SK-N-SH treated with all-trans-retinoic acid at 6 μM for 48 hours (cell line): ENCODE data around the gene CERT1.

Experiments used
- ATAC-seq: fragments of 200-7000 bp; cut with Tn5 transposase; 3 replicates; pipeline ENCODE4 v1.9.1; 2020; ENCODE audit warnings: mild to moderate bottlenecking, moderate library complexity
- BACH2 ChIP-seq: fragments of 250-450 bp; sonication (Bioruptor Pico); IDR thresholded peaks from 2 replicates; pipeline ENCODE4 v1.9.0; 2021; ENCODE audit warnings: mild to moderate bottlenecking, borderline replicate concordance
- ESRRG ChIP-seq: fragments of 250-450 bp; sonication (Bioruptor Pico); IDR thresholded peaks from 2 replicates; pipeline ENCODE4 v1.6.1; 2021; ENCODE audit warnings: mild to moderate bottlenecking
- GLIS3 ChIP-seq: fragments of 250-450 bp; sonication (Bioruptor Pico); IDR thresholded peaks from 2 replicates; pipeline ENCODE4 v1.5.0; 2020; ENCODE audit warnings: mild to moderate bottlenecking, moderate library complexity
- ISL1 ChIP-seq: fragments of 250-450 bp; sonication (Bioruptor Pico); IDR thresholded peaks from 2 replicates; pipeline ENCODE4 v2.1.2; 2022; ENCODE audit warnings: mild to moderate bottlenecking, moderate library complexity
- OSR1 ChIP-seq: fragments of 250-450 bp; sonication (Bioruptor Pico); IDR thresholded peaks from 2 replicates; pipeline ENCODE4 v1.8.0; 2022; ENCODE audit warnings: moderate library complexity, mild to moderate bottlenecking, inconsistent platforms
- PPARA ChIP-seq: fragments of 250-450 bp; sonication (Bioruptor Pico); IDR thresholded peaks from 2 replicates; pipeline ENCODE4 v1.5.0; 2020; ENCODE audit warnings: mild to moderate bottlenecking, borderline replicate concordance
- RARB ChIP-seq: fragments of 250-450 bp; sonication (Bioruptor Pico); IDR thresholded peaks from 2 replicates; pipeline ENCODE4 v1.8.0; 2021; ENCODE audit warnings: mild to moderate bottlenecking, moderate library complexity
- TCF4 ChIP-seq: fragments of 250-450 bp; sonication (Bioruptor Pico); IDR thresholded peaks from 2 replicates; pipeline ENCODE4 v1.8.0; 2021; ENCODE audit warnings: mild to moderate bottlenecking, moderate library complexity, borderline replicate concordance
- ZC3H10 ChIP-seq: fragments of 250-450 bp; sonication (Bioruptor Pico); IDR thresholded peaks from 2 replicates; pipeline ENCODE4 v1.5.1; 2021; ENCODE audit warnings: mild to moderate bottlenecking, moderate library complexity
- ZFP3 ChIP-seq: fragments of 250-450 bp; sonication (Bioruptor Pico); IDR thresholded peaks from 2 replicates; pipeline ENCODE4 v1.5.0; 2020; ENCODE audit warnings: mild to moderate bottlenecking, moderate library complexity
- ZFP30 ChIP-seq: fragments of 450-650 bp; formaldehyde crosslinking; IDR thresholded peaks from 2 replicates; pipeline ENCODE4 v1.5.0; 2022; ENCODE audit warnings: mild to moderate bottlenecking, moderate library complexity
- ZNF70 ChIP-seq: fragments of 450-650 bp; formaldehyde crosslinking; IDR thresholded peaks from 2 replicates; pipeline ENCODE4 v1.5.0; 2020; ENCODE audit warnings: mild to moderate bottlenecking, moderate library complexity
- ZNF8 ChIP-seq: fragments of 450-650 bp; formaldehyde crosslinking; IDR thresholded peaks from 2 replicates; pipeline ENCODE4 v1.5.0; 2020; ENCODE audit warnings: mild to moderate bottlenecking, moderate library complexity
- TF ChIP-seq, protein P1 (sequence below): fragments of 250-450 bp; sonication (Bioruptor Pico); IDR thresholded peaks from 2 replicates; pipeline ENCODE4 v1.5.1; 2020; ENCODE audit warnings: low read depth, mild to moderate bottlenecking, moderate library complexity
- TF ChIP-seq, protein P2 (sequence below): fragments of 250-450 bp; sonication (Bioruptor Pico); IDR thresholded peaks from 2 replicates; pipeline ENCODE4 v1.5.0; 2020; ENCODE audit warnings: mild to moderate bottlenecking, moderate library complexity
- TF ChIP-seq, protein P3 (sequence below): fragments of 250-450 bp; sonication (Bioruptor Pico); IDR thresholded peaks from 2 replicates; pipeline ENCODE4 v1.8.0; 2021; ENCODE audit warnings: low read depth, mild to moderate bottlenecking, moderate library complexity, borderline replicate concordance
- TF ChIP-seq, protein P4 (sequence below): fragments of 250-450 bp; sonication (Bioruptor Pico); IDR thresholded peaks from 2 replicates; pipeline ENCODE4 v1.8.0; 2020; ENCODE audit warnings: mild to moderate bottlenecking, moderate library complexity, borderline replicate concordance
- TF ChIP-seq, protein P5 (sequence below): fragments of 250-450 bp; sonication (Bioruptor Pico); IDR thresholded peaks from 2 replicates; pipeline ENCODE4 v1.5.1; 2021; ENCODE audit warnings: mild to moderate bottlenecking, moderate library complexity

The CERT1 gene

DNA sequence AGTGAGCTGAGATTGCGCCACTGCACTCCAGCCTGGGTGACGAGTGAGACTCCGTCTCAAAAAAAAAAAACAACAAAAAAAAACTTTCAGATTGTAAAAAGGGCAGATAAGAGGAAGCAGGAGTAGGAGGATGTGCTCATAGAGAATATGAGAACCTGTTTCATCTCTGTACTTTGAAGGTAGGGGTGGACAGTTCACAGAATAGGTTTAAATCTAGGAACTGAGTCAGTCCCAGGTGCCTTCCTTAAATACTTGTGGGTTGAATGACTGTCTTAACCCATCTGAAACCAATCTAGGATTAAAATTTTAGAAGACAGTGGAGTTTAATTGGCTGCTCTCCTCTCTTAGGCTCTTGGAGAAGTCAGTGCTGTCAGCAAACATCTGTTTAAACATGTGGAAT, 12.6 kb upstream of the CERT1 start (continued):
- TF ChIP-seq RARB (CRISPR knock-in tag) (no peak), BACH2 (CRISPR knock-in tag) (no peak), PPARA (CRISPR knock-in tag) (no peak)
- TF ChIP-seq, protein P1, sequence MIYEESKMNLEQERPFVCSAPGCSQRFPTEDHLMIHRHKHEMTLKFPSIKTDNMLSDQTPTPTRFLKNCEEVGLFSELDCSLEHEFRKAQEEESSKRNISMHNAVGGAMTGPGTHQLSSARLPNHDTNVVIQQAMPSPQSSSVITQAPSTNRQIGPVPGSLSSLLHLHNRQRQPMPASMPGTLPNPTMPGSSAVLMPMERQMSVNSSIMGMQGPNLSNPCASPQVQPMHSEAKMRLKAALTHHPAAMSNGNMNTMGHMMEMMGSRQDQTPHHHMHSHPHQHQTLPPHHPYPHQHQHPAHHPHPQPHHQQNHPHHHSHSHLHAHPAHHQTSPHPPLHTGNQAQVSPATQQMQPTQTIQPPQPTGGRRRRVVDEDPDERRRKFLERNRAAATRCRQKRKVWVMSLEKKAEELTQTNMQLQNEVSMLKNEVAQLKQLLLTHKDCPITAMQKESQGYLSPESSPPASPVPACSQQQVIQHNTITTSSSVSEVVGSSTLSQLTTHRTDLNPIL (CRISPR knock-in tag): no peak

DNA sequence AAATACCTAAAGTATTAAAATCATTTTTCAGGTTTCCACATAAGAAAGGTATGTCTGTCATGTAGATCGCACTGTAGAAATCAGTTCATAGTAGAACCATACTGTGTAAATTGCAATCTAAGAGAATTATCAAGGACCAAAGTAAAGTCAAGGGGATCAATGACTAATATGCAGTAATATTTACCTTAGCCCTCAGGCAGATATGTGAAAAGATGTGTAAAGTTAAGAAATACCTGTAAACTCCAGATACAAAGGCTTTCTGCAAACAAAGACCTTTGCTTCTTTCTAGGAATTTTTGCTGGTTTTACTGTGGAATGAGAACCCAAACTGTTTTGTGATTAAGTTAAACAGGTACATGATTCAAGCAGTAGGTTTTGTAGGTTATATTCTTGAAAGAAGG, 11.8 kb upstream of the CERT1 start:
- TF ChIP-seq, protein P2, sequence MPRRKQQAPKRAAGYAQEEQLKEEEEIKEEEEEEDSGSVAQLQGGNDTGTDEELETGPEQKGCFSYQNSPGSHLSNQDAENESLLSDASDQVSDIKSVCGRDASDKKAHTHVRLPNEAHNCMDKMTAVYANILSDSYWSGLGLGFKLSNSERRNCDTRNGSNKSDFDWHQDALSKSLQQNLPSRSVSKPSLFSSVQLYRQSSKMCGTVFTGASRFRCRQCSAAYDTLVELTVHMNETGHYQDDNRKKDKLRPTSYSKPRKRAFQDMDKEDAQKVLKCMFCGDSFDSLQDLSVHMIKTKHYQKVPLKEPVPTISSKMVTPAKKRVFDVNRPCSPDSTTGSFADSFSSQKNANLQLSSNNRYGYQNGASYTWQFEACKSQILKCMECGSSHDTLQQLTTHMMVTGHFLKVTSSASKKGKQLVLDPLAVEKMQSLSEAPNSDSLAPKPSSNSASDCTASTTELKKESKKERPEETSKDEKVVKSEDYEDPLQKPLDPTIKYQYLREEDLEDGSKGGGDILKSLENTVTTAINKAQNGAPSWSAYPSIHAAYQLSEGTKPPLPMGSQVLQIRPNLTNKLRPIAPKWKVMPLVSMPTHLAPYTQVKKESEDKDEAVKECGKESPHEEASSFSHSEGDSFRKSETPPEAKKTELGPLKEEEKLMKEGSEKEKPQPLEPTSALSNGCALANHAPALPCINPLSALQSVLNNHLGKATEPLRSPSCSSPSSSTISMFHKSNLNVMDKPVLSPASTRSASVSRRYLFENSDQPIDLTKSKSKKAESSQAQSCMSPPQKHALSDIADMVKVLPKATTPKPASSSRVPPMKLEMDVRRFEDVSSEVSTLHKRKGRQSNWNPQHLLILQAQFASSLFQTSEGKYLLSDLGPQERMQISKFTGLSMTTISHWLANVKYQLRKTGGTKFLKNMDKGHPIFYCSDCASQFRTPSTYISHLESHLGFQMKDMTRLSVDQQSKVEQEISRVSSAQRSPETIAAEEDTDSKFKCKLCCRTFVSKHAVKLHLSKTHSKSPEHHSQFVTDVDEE: no peak
- TF ChIP-seq BACH2 (CRISPR knock-in tag) (no peak), ZFP30 (CRISPR knock-in tag) (no peak), TCF4 (CRISPR knock-in tag) (no peak), GLIS3 (CRISPR knock-in tag) (no peak), ESRRG (CRISPR knock-in tag) (no peak), ZFP3 (CRISPR knock-in tag) (no peak), OSR1 (CRISPR knock-in tag) (no peak), ZC3H10 (CRISPR knock-in tag) (no peak), RARB (CRISPR knock-in tag) (no peak), ZNF70 (no peak), PPARA (CRISPR knock-in tag) (no peak), ISL1 (CRISPR knock-in tag) (no peak)
- TF ChIP-seq, protein P3, sequence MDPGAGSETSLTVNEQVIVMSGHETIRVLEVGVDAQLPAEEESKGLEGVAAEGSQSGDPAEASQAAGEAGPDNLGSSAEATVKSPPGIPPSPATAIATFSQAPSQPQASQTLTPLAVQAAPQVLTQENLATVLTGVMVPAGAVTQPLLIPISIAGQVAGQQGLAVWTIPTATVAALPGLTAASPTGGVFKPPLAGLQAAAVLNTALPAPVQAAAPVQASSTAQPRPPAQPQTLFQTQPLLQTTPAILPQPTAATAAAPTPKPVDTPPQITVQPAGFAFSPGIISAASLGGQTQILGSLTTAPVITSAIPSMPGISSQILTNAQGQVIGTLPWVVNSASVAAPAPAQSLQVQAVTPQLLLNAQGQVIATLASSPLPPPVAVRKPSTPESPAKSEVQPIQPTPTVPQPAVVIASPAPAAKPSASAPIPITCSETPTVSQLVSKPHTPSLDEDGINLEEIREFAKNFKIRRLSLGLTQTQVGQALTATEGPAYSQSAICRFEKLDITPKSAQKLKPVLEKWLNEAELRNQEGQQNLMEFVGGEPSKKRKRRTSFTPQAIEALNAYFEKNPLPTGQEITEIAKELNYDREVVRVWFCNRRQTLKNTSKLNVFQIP: no peak
- TF ChIP-seq, protein P1 (CRISPR knock-in tag): no peak
- TF ChIP-seq, protein P4, sequence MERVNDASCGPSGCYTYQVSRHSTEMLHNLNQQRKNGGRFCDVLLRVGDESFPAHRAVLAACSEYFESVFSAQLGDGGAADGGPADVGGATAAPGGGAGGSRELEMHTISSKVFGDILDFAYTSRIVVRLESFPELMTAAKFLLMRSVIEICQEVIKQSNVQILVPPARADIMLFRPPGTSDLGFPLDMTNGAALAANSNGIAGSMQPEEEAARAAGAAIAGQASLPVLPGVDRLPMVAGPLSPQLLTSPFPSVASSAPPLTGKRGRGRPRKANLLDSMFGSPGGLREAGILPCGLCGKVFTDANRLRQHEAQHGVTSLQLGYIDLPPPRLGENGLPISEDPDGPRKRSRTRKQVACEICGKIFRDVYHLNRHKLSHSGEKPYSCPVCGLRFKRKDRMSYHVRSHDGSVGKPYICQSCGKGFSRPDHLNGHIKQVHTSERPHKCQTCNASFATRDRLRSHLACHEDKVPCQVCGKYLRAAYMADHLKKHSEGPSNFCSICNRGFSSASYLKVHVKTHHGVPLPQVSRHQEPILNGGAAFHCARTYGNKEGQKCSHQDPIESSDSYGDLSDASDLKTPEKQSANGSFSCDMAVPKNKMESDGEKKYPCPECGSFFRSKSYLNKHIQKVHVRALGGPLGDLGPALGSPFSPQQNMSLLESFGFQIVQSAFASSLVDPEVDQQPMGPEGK (CRISPR knock-in tag): no peak
- TF ChIP-seq, protein P5, sequence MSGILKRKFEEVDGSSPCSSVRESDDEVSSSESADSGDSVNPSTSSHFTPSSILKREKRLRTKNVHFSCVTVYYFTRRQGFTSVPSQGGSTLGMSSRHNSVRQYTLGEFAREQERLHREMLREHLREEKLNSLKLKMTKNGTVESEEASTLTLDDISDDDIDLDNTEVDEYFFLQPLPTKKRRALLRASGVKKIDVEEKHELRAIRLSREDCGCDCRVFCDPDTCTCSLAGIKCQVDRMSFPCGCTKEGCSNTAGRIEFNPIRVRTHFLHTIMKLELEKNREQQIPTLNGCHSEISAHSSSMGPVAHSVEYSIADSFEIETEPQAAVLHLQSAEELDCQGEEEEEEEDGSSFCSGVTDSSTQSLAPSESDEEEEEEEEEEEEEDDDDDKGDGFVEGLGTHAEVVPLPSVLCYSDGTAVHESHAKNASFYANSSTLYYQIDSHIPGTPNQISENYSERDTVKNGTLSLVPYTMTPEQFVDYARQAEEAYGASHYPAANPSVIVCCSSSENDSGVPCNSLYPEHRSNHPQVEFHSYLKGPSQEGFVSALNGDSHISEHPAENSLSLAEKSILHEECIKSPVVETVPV (CRISPR knock-in tag): no peak
- ATAC-seq: no peak

DNA sequence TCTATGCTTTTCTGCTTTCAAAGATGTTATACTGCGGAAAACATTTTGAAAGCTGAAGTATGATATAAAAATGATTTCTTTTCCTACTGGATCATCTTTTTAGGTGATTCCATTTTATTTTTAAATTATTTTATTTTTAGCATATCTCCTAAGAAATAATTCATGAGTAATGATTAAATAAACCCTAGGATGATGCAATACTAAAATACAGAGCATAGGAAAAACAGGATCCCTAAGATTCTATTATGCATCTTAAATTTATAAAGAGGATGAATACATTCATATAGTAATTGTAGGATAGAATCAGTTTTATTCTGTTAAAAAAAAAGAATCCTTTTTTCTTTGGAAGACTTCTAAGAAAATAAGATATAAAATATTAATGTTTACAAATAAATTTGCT, 11.1 kb upstream of the CERT1 start:
- TF ChIP-seq PPARA (CRISPR knock-in tag) (no peak), ZNF70 (no peak), ZFP30 (CRISPR knock-in tag) (no peak), ZNF8 (CRISPR knock-in tag) (no peak)
- TF ChIP-seq, protein P4 (CRISPR knock-in tag): no peak
- TF ChIP-seq, protein P3: no peak
- no peak for ATAC-seq
